SH-SY5Y (cell line): ENCODE data around the gene DOCK3.
A peak's percentile ranks its signal among the peaks of the same experiment; 100 is the strongest.

ENCODE experiments used
- GATA2 ChIP-seq: IDR thresholded peaks from 2 replicates; pipeline ENCODE4 v1.6.1; 2011; ENCODE audit warnings: mild to moderate bottlenecking, low read depth, low read length
- GATA3 ChIP-seq: IDR thresholded peaks from 2 replicates; pipeline ENCODE4 v1.6.1; 2011; ENCODE audit warnings: low read depth, mild to moderate bottlenecking, low read length, moderate library complexity

DOCK3 gene

GRCh38 chr3:51384055-51384725 lies 709.5 kb downstream of the DOCK3 start:
- TF ChIP-seq GATA3 = no peak
- peak; percentile 22; the same call in 1 of the 2 replicates for TF ChIP-seq GATA2

GRCh38 chr3:51384726-51385473 lies 710.2 kb downstream of the DOCK3 start, which contains the start of gene MANF:
Gene MANF (plus strand): TSS chr3:51385291. CDS start chr3:51385343, 52 bp downstream.
- TF ChIP-seq GATA3 = no peak
- TF ChIP-seq GATA2 = no peak

- TF ChIP-seq GATA3 (no peak), GATA2 (no peak)
Measured at GRCh38 chr3:51385621-51386091, 710.9 kb downstream of the DOCK3 start.

GRCh38 chr3:51386159-51386851 lies 711.6 kb downstream of the DOCK3 start:
- TF ChIP-seq GATA2 (no peak), GATA3 (no peak)

- TF ChIP-seq GATA3 = no peak
- no peak for TF ChIP-seq GATA2
Measured at GRCh38 chr3:51386852-51387229, 712.1 kb downstream of the DOCK3 start.

- TF ChIP-seq GATA3 = no peak
- TF ChIP-seq GATA2 = no peak
Measured at GRCh38 chr3:51388286-51389029, 713.7 kb downstream of the DOCK3 start.

- TF ChIP-seq GATA2 (no peak), GATA3 (no peak)
Measured at GRCh38 chr3:51389423-51390183, 714.9 kb downstream of the DOCK3 start.

- TF ChIP-seq GATA2 = no peak
- TF ChIP-seq GATA3 = no peak
Measured at GRCh38 chr3:51390246-51391074, 715.7 kb downstream of the DOCK3 start.

GRCh38 chr3:51391075-51391565 lies 716.4 kb downstream of the DOCK3 start, which contains the start of gene RBM15B:
Gene RBM15B (plus strand): TSS chr3:51391285. CDS start chr3:51391400, 115 bp downstream.
- TF ChIP-seq GATA2 (no peak), GATA3 (no peak)

- no peak for TF ChIP-seq GATA3
- no peak for TF ChIP-seq GATA2
Measured at GRCh38 chr3:51391566-51392354, 717.0 kb downstream of the DOCK3 start.

- TF ChIP-seq GATA3 = no peak
Measured at GRCh38 chr3:51392355-51393133, 717.8 kb downstream of the DOCK3 start.

GRCh38 chr3:51393134-51393495 lies 718.4 kb downstream of the DOCK3 start:
- TF ChIP-seq GATA2 (no peak), GATA3 (no peak)
